Measurements from ENCODE around the gene CCDC157.

CCDC157 gene

GRCh38 chr22:30413001-30413400 lies 56.2 kb downstream of the CCDC157 start:
- Histone ChIP-seq H3K4me3 (replicated peaks; ENCODE audit: insufficient read depth, low read length) (no peak overlapping the region), H3K27me3 (ENCODE audit: insufficient read depth, poor library complexity, severe bottlenecking) (no peaks in the 10 kb centered on the region), H3K27ac (replicated peaks) (no peak overlapping the region)
- no peak for DNase-seq (ENCODE audit: low read depth in 1 of 2, low spot score in 1 of 2)
- TF ChIP-seq POLR2AphosphoS5 (IDR thresholded peaks at IDR 0.05; ENCODE audit: low read depth) (no peak), REST (IDR thresholded peaks at IDR 0.05; ENCODE audit: insufficient replicate concordance, low read depth) (no peak), CTCF (IDR thresholded peaks at IDR 0.05; ENCODE audit: insufficient read depth, low read length) (no peak), SPI1 (IDR thresholded peaks at IDR 0.05; ENCODE audit: borderline replicate concordance, low read depth) (no peak), GABPA (IDR thresholded peaks at IDR 0.05; ENCODE audit: low read depth) (no peak)

- TF ChIP-seq SPI1 (IDR thresholded peaks at IDR 0.05; ENCODE audit: borderline replicate concordance, low read depth) = no peak
- no peak for TF ChIP-seq GABPA (IDR thresholded peaks at IDR 0.05; ENCODE audit: low read depth)
- no peak for TF ChIP-seq POLR2AphosphoS5 (IDR thresholded peaks at IDR 0.05; ENCODE audit: low read depth)
- TF ChIP-seq CTCF (IDR thresholded peaks at IDR 0.05; ENCODE audit: insufficient read depth, low read length) = no peak
- TF ChIP-seq REST (IDR thresholded peaks at IDR 0.05; ENCODE audit: insufficient replicate concordance, low read depth) = no peak
- Histone ChIP-seq H3K4me3 (replicated peaks; ENCODE audit: insufficient read depth, low read length) (no peak overlapping the region), H3K27me3 (ENCODE audit: insufficient read depth, poor library complexity, severe bottlenecking) (no peaks in the 10 kb centered on the region), H3K27ac (replicated peaks) (no peak overlapping the region)
- DNase-seq (ENCODE audit: low read depth in 1 of 2, low spot score in 1 of 2) = no peak
Observed at GRCh38 chr22:30413745-30414524, 57.1 kb downstream of the CCDC157 start.

GRCh38 chr22:30414525-30415047 lies 57.8 kb downstream of the CCDC157 start:
- Histone ChIP-seq H3K27ac (replicated peaks) (no peak overlapping the region), H3K4me3 (replicated peaks; ENCODE audit: insufficient read depth, low read length) (no peak overlapping the region), H3K27me3 (ENCODE audit: insufficient read depth, poor library complexity, severe bottlenecking) (no peaks in the 10 kb centered on the region)
- TF ChIP-seq GABPA (IDR thresholded peaks at IDR 0.05; ENCODE audit: low read depth) (no peak), SPI1 (IDR thresholded peaks at IDR 0.05; ENCODE audit: borderline replicate concordance, low read depth) (no peak), POLR2AphosphoS5 (IDR thresholded peaks at IDR 0.05; ENCODE audit: low read depth) (no peak), CTCF (IDR thresholded peaks at IDR 0.05; ENCODE audit: insufficient read depth, low read length) (no peak), REST (IDR thresholded peaks at IDR 0.05; ENCODE audit: insufficient replicate concordance, low read depth) (no peak)
- DNase-seq (ENCODE audit: low read depth in 1 of 2, low spot score in 1 of 2) = no peak
